Measurements from ENCODE around the gene BMP8A.
"Not testable (repeated sequence)": the region's sequence is repeated elsewhere in the genome, so short reads cannot be mapped to it uniquely, and the experiment has no call there.

BMP8A gene

GRCh38 chr1:39491146-39491921 is at the start of gene BMP8A:
TSS of gene BMP8A (plus strand) at chr1:39491636. CDS start at chr1:39491992, 356 bp downstream.
- DNase-seq: peak; percentile 99

DNA sequence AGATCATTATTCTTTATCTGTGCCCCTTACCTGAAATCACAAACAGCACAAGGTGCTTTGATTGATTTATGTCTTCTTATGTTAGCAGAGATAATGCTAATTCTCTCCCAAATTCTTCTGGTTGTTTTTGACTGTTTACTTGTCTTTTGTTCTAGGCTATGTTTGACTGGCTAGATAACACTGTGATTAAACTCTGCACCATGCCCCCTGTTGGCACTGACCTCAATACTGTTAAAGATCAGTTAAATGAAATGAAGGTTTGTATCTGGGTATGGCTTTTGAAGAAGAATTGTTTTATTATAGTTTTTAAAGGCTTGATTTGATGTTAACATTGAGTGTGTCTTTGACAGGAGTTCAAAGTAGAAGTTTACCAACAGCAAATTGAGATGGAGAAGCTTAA is 49.6 kb upstream of the BMP8A start:
- DNase-seq: no peak

DNA sequence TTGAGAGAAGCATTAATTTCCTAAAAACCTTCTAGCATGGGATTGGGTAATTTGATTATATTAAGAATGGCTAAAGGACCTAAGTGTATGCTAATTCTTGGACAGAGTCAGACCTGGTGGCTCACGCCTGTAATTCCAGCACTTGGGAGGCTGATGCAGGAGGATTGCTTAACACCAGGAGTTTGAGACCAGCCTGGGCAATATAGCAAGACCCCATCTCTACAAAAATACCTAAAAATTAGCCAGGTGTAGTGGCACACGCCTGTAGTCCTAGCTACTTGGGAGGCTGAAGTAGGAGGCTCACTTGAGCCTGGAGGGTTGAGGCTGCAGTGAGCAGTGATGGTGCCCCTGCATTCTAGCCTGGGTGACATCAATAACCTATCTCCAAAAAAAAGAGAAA is 45.9 kb upstream of the BMP8A start:
- DNase-seq: no peak

GRCh38 chr1:39446986-39447567 is 44.4 kb upstream of the BMP8A start:
- DNase-seq: no peak

DNA sequence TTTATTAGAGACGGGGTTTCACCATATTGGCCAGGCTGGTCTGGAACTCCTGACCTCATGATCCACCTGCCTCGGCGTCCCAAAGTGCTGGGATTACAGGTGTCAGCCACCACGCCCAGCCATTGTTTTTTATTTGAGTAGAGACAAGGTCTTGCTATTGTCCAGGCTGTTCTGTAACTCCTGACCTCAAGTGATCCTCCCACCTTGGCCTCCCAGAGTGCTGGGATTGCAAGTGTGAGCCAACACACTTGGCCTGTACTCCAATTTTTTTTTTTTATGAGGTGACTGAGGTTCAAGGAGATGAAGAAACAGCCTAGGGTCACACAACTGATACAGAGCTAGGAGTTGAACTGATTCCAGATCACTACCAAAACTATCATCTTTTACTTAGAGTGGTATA is 41.4 kb upstream of the BMP8A start:
- not testable (repeated sequence) for DNase-seq

DNA sequence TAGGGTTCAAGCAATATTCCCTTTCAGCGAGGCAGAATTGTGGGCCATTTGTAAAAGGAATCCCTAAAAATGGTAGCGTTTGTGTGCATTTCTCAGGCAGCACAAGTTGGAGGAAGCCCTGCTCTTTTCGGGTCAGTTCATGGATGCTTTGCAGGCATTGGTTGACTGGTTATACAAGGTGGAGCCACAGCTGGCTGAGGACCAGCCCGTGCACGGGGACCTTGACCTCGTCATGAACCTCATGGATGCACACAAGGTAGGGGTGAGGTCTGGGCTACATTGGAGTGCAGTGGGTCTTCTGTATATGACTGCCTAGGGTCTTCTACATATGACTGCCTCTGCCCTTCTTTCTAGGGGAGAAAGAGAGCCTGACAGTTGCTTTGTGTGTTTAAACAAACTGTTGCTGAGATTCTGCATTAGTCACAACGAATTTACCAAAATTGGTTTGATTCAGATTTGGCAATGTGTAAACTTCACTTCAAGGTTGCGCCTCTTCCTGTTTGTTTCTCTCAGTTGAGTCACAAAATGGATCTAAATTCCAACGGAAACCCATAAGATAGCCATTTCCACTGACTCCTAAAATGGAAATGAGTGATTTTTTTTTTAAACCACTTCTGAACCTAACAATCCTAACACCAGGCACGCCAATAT is 40.4 kb upstream of the BMP8A start:
- DNase-seq: no peak

GRCh38 chr1:39452081-39452480 is 39.4 kb upstream of the BMP8A start:
- DNase-seq: no peak

GRCh38 chr1:39452540-39452939 is 38.9 kb upstream of the BMP8A start:
- DNase-seq: no peak

DNA sequence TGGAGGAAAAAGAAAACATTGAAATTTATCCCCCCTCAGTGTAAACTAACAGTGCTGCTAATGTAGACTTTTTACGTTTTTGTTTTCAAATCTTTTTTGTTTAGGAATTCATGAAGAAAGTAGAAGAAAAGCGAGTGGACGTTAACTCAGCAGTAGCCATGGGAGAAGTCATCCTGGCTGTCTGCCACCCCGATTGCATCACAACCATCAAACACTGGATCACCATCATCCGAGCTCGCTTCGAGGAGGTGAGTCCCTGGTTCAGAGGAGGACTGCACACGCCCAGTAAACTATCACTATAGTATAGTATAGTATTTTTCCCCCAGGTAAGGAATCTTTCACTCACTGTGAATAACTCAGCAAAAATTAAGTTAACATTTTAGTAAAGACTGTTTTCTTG is 37.8 kb upstream of the BMP8A start:
- no peak for DNase-seq

DNA sequence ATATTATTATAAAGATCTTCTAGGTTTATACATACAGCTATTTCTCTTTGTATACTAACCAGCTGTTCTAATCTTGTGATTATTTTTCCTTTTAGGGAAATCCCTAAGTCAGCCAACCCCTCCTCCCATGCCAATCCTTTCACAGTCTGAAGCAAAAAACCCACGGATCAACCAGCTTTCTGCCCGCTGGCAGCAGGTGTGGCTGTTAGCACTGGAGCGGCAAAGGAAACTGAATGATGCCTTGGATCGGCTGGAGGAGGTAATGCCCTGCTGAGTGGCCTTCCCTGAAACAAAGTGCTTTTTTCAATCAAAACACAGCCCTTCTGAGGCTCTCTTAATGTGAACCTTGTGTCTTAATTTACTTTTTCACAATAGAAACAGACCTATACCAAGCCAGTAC is 32.4 kb upstream of the BMP8A start:
- DNase-seq: no peak

GRCh38 chr1:39462074-39462473 is 29.4 kb upstream of the BMP8A start:
- DNase-seq: no peak

GRCh38 chr1:39466413-39467107 is 24.9 kb upstream of the BMP8A start:
- DNase-seq: no peak

GRCh38 chr1:39467108-39467720 is 24.2 kb upstream of the BMP8A start:
- DNase-seq: not testable (repeated sequence)

DNA sequence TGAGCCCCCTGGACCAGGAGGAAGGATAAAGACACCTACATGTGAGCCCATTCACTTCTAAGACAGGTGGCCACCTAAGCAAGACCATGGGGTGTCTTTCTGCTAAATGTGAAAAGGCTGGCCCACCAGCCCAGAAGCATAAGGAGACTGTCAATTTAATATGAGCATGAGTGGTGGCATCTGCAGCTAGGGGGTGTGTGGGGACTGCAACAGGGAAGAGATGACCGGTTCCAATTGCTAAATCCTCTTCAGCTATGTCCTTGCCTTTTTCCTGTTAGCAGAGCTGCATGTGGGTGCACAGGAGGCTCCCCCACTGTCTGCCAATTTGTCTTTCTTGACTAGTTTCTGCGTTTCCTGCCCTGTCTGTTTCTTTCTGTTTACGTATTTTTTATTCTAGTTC is 22.3 kb upstream of the BMP8A start:
- DNase-seq: no peak

DNA sequence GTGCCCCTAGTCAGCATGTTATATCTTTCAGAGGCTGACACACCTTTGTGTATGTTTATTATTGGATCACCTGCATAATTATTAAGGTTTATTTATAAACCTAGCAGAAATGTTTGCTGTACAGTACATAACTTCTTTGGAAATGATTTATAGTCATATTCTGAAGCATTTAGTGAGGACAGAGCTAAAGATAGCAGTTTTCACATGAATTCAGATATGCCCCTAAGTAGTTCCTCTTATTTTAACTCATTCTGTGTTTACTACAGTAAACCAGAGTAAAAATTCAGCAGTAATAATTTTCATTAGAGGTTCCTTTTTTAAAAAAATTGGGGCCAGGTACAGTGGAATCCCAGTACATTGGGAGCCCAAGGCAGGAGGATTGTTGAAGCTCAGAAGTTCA is 21.4 kb upstream of the BMP8A start:
- no peak for DNase-seq

- DNase-seq: no peak
Measured at GRCh38 chr1:39472826-39473225, 18.6 kb upstream of the BMP8A start.

DNA sequence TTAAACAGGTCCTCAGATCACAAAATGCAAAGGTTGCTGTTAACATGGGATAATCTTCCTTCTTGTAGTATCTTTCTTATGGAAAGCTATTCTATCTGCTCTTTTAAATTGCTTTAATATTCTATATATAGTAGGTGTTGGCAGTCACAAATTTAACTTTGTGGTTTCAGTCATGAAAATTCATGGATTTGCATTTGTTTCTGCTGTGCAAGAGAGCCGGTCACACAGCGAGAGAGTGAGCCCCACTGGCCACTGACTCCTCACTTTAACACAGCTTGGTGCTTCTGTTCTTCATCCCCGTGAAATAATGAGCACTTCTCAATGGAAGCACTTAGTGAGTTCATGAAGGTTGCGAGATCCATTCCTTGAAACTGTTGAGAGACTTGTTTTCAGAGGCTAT is 18.1 kb upstream of the BMP8A start:
- no peak for DNase-seq

DNA sequence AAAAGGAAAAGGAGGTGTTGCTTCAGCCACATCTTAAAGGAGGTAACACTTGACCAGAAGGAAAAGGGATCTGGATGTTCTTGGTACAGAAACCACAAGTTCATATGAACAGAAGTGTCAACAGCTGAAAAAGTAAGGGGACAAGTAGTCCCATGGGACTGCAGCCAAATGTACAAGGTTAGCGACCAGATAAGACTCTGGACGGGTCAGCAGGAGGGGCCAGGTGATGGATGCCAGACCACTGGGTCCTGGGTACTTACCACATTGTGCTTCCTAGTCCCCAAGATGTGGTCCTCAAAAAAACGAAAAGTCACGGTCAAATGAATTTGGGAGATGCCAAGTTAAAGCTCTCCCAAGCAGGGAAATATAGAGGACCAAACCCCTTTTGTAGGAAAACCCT is 16.6 kb upstream of the BMP8A start:
- no peak for DNase-seq

DNA sequence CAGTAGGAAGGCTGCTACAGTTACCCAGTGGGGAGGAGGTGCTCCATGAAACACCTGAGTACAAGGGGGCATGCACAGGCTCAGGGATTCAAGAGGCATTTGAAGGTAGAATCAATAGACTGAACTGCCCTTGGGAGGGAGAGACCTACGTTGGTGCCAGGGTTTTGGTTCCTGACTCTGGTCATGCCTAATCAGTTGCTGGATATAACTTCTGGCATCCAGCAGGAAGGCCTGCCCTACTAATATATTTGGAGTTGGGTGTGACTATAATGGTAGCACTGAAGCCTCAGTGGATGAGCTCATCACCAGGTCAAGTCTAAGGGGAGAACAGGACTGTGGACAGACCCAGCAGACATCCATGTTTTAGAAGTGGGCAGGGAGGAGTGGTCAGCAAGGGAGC is 15.9 kb upstream of the BMP8A start:
- not testable (repeated sequence) for DNase-seq

- no peak for DNase-seq
Measured at GRCh38 chr1:39478126-39478915, 13.1 kb upstream of the BMP8A start.

DNA sequence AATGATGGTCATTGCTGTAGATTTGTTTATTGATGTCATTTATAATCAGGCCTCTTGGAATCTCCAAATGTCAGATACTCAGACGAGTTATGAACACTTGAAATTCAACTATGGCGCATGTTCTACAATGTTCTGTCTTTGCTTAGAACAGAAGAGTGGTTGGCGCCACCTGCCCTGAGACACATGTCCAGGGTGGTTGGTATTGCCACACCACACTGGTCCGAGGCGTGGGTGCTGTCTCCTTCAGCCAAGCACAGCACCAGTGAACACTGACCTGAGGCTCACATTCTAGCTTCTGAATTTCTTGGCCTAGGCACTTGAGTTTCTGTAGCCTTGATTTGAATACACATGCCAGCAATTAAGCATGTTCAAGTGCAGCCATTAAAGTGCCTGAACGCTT is 10.1 kb upstream of the BMP8A start:
- DNase-seq: no peak

- DNase-seq: no peak
Measured at GRCh38 chr1:39483276-39483675, 8.2 kb upstream of the BMP8A start.
